ENCODE data around the gene MKNK2.
"Not testable (repeated sequence)": the region's sequence is repeated elsewhere in the genome, so short reads cannot be mapped to it uniquely, and the experiment has no call there.

Gene MKNK2

DNA sequence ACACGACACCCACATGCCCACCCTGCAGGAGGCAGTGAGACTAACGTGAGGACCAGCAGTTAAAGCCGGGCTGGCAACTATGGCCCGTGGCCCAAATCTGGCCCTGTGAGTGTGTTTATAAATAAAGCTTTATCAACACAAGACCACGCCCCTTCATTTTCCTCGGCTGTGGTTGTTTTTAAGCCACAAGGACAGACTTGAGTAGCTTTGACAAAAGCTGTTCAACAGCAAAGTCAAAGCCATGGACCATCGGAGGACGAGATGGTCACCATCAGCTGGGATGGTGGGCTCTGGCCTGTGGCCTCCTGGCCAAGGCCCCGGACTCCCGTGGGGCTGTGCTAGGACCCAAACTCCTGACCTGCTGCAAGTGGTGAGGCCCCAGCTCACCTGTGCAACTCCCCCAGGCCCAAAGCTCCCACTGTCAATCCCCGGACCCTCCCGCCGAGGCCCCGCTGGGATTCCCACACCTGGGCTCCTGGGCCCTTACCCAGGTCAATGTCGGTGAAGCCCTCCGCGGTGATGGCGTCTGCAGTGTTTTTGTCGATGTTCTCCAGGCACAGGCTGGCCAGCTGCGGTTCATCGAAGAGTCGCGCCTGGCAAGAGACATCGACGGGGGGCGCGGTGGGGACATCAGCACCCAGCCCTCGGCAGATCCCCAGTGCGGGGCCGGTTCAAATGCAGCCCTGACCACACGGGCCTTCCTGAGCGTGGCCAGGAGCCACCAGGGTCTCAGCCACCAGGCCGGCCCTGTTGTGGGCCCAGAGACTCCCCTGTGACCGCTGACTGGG is 60.6 kb downstream of the MKNK2 start:
- TF ChIP-seq, protein P1, sequence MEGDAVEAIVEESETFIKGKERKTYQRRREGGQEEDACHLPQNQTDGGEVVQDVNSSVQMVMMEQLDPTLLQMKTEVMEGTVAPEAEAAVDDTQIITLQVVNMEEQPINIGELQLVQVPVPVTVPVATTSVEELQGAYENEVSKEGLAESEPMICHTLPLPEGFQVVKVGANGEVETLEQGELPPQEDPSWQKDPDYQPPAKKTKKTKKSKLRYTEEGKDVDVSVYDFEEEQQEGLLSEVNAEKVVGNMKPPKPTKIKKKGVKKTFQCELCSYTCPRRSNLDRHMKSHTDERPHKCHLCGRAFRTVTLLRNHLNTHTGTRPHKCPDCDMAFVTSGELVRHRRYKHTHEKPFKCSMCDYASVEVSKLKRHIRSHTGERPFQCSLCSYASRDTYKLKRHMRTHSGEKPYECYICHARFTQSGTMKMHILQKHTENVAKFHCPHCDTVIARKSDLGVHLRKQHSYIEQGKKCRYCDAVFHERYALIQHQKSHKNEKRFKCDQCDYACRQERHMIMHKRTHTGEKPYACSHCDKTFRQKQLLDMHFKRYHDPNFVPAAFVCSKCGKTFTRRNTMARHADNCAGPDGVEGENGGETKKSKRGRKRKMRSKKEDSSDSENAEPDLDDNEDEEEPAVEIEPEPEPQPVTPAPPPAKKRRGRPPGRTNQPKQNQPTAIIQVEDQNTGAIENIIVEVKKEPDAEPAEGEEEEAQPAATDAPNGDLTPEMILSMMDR (IDR thresholded peaks at IDR 0.05; ENCODE audit: insufficient read depth, missing control alignments) = no peak
- no peak for DNase-seq (ENCODE audit: insufficient read length, low spot score)
- no peak for FAIRE-seq

GRCh38 chr19:1989513-1990229 is 61.4 kb downstream of the MKNK2 start:
- FAIRE-seq = no peak
- TF ChIP-seq, protein P1 (IDR thresholded peaks at IDR 0.05; ENCODE audit: insufficient read depth, missing control alignments) = no peak
- no peak for DNase-seq (ENCODE audit: insufficient read length, low spot score)

DNA sequence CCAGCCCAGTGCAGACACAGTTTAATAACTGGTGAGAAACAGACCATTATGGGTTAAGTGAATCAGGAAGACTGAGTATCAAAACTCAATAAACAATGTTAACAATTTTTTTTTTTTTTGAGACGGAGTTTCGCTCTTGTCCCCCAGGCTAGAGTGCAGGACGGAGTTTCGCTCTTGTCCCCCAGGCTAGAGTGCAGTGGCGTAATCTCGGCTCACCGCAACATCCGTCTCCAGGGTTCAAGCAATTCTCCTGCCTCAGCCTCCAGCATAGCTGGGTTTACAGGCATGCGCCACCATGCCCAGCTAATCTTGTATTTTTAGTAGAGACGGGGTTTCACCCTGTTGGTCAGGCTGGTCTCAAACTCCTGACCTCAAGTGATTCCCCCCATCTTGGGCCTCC is 62.6 kb downstream of the MKNK2 start:
- not testable (repeated sequence) for FAIRE-seq; DNase-seq (ENCODE audit: insufficient read length, low spot score)
